H4 (cell line): Measurements from ENCODE around the gene CYP2U1. TPM values are rescaled to one million over a fixed set of nuclear protein-coding genes. Genes with fewer than 3 reads are reported as not detected.
"Not testable (repeated sequence)": the region's sequence is repeated elsewhere in the genome, so short reads cannot be mapped to it uniquely, and the experiment has no call there.

Source experiments
- DNase-seq: peaks from one replicate; pipeline ENCODE4 v3.0.0-alpha.2; 2015; ENCODE audit warnings: low spot score
- total RNA-seq: library from RNA; depleted of rRNA; stranded (reverse); fragments of >200 nt; shearing (Covaris generic); gene quantifications from 2 replicates; pipeline ENCODE4 v1.2.3, GENCODE V29; 2014

CYP2U1 gene
- total RNA-seq, 1 experiment from 2014 or later: 8.5 TPM

DNA sequence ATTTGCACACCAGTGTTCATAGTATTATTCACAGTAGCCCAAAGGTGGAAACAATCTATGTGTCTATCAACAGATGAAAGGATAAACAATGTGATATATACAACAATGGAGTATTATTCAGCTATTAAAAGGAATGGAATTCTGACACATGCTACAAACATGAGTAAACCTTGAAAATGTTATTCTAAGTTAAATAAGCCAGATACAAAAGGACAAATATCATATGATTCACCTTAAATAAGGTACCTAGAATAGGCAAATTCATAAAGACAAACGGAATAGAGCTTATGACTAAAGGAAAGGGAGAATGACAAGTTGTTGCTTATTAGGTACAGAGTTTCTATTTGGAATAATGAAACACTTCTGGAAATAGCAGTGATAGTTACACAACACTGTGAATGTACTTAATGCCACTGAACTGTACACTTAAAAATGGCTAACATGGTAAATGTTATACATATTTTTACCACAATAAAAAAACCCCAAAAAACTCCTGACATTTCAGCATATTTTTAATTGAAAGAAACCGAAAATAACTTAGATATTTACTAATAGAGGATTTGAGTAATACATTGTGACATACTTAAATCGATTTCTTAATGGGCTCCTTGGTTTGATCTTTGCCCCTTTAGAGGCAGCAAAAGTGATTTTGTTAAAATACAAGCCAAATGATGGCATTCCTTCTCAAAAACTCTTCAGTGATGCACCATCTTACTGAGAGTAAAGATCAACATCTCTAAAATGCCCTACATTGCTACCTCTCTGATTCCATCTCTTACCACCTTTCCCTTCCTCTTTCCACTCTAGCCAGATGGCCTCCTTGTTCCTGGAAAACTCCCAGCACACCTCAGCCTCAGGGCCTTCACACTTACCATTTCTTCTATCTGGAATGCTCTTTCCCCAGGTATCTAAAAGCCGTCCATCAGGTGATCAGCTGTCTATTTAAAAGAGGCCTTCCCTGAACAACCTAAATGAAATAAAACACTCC is 8.6 kb upstream of the CYP2U1 start:
- no peak for DNase-seq

DNA sequence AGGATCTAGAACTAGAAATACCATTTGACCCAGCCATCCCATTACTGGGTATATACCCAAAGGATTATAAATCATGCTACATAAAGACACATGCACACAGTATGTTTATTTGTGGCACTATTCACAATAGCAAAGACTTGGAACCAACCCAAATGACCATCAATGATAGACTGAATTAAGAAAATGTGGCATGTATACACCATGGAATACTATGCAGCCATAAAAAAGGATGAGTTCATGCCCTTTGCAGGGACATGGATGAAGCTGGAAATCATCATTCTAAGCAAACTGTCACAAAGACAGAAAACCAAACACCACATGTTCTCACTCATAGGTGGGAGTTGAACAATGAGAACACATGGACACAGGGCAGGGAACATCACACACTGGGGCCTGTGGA is 5.6 kb upstream of the CYP2U1 start:
- not testable (repeated sequence) for DNase-seq

DNA sequence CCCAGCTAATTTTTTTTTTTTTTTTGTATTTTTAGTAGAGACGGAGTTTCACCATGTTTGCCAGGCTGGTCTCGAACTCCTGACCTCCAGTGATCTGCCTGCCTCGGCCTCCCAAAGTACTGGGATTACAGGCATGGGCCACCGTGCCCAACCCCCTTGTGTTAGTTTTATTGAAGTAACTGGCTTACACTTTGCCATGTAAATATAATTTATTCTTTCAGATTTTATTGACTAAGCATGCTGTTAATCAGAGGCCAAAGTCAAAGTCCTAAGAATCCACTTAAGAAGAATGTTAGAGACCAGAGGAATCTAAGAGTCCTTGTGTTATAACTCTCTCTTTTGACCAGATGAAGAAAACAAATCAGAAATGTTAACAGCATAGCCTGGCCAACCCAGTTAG is 4.5 kb upstream of the CYP2U1 start:
- not testable (repeated sequence) for DNase-seq

DNA sequence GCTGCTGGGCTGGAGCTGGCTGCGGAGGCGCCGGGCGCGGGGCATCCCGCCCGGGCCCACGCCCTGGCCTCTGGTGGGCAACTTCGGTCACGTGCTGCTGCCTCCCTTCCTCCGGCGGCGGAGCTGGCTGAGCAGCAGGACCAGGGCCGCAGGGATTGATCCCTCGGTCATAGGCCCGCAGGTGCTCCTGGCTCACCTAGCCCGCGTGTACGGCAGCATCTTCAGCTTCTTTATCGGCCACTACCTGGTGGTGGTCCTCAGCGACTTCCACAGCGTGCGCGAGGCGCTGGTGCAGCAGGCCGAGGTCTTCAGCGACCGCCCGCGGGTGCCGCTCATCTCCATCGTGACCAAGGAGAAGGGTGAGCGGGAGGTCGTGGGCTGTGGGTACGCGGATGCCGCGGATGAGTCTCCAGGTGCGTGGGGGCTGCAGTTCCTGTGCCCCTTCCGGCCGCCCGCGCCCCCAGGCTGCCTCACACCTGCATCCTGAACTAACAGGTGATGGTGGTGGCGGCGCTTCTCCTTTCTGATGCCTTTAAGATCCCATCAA is 499 bp downstream of the CYP2U1 start:
- DNase-seq: no peak

DNA sequence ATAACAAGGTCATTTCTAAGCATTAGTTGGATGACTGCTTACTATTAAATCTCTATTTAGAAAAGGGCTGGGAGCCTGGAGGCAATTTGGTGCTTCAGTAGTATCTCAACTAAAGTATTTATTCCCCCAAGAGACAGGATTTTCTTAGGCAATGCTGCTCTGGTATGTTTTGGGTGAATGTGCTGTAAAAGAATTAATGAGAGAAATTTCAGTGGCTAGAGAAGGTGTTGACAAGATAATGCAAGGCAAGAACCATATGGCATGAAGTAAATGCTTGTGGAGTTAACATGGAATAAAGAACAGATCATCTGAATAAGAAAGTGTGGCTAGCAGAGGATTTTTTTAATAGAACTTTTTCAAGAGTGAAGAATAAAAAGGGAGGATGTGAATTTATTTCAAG is 3.9 kb downstream of the CYP2U1 start:
- DNase-seq: no peak

DNA sequence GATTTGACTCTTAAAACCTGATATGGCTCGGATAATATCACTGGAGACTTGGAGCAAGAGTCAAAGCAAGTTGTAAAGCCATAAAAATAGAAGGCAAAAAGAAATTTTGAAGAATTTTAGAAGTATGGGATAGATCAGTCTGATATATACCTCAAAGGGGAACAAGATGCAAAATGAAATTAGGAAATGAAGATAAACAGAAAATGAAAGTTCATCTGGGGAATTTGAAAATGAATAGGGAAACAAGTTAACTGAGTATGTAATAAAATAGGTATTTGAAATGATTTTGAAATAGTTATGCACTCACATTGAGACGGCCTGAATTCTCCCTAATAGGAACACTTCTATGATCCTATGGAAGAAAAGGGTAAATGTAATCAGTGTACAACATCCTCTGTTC is 5.7 kb downstream of the CYP2U1 start:
- no peak for DNase-seq

DNA sequence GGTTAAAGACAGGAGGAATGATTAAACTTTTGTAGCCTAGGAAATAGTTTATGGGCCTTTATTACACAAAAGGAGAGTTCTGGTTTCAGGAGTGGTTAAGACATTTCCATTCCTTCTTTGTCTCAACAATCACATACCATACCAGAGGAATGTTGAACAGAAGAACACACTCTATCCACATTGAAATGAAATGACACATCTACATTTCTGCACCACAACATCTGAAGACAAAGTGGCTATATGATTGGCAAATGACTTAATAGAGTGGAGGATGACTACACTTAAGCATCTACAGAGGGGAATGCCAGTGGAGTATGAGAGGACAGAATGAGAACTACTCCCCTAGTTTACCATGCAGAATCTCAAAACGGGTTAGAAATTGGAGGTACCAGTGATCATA is 8.0 kb downstream of the CYP2U1 start:
- no peak for DNase-seq

DNA sequence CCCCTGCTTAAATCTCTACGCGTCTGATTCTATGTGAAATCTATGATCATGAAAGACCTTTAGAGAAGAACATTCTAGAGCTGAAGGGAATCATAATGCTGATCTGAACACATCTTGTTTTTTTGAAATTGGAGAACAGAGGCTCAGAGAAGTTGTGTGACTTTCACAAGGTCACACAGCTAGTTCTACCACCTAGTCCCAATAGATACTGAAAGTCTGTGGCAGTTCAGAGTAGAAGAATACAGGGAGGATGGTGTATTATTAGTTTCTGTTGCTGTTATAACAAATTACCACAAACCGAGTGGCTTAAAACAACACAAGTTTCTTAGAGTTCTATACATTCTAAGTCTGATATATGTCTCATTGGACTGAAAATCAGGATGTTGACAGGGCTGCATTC is 14.5 kb downstream of the CYP2U1 start:
- DNase-seq: no peak

DNA sequence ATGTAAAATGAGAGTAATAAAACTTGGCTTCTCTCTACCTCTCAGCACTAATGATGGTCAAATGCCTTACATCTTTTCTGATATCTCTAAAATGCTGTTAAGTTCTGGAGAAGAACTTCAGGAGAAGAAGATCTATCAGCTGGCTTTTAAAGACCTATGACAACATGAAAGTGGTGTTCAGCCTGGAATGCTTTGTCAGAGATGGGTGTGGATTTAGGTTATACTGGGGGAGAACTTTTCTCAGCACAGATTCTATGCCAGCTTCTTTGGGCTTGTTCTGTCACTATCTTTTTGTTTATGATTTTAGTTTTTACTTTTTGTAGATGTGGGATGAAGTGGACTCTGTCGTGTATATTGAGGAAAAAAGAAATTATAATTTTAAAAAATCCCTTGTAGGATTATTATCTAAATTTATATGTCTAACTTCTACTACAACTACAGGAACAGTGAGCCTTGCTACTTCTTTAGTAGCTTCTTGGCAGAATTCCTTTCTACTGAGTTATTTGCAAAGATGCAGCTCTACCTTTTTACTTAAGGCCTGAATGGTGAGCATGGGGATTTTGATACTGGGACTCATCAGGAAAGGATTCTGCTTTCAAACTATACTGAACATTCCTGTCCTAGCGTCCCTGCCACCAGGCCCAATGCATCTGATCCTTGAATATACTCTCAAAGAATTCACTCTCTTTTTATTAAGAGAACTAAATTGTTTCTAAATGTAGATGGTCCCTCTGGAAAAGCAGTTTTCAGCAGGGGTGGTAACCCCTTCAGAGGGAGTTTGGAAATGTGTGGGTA is 19.6 kb downstream of the CYP2U1 start:
- DNase-seq: no peak

DNA sequence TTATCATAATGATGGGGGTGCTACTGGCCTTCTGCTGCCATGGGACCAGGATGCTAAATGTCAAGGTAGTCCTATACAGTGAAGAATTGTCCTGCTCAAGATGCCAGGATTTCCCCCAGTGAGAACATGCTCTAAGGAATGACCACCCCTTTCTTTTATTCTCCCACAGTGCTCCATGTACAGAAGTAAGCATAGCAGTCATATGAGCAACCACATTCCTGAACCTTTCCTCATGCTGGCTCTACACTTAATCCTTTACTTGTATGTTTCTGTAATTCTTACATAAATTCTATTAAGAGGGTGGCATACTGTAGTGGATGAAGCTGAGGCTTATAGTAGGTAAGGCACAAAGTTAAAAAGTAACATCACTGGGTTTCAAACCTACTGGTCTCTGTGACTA is 20.2 kb downstream of the CYP2U1 start:
- DNase-seq: no peak

DNA sequence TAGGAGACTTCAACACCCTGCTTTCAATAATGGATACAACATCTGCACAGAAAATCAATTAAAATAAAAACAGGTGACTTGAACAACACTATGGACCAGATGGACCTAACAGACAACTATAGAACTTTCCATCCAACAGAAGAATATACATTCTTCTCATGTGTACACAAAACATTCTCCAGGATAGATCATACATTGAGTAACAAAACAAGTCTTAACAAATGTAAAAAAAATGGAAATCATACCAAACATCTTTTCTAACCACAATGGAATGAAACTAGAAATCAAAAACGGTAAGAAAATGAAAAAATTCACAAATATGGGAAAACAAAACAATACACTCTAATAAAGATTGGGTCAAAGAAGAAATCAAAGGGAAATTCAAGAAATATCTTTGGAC is 24.7 kb downstream of the CYP2U1 start:
- no peak for DNase-seq

DNA sequence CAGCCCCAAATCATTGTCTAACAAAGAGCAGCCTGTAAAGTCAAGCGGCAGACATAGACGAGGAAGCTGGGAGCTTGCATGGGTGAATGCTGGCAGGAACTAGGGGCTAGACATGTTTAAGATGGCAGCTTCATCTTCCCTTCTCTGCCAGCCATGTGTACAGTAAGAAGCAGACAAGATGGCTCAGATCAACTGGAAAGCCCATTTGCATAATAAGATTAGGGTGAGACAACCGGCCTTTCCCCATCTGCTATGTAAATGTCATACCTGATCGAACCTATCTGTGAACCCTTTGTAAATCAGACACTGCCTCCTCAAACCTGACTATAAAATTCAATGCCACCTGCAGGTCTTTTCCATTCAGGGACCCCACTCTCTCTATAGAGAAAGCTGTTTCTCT is 35.6 kb downstream of the CYP2U1 start:
- DNase-seq: no peak

DNA sequence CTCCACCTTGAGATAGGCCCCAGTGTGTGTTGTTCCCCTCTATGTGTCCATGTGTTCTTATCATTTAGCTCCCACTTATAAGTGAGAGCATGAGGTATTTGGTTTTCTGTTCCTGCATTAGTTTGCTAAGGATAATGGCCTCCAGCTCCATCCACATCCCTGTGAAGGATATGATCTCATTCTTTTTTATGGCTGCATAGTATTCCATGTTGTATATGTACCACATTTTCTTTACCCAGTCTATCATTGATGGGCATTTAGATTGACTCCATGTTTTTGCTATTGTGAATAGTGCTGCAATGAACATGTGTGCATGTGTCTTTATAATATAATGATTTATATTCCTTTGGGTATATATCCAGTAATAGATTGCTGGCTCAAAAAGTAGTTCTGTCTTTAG is 36.2 kb downstream of the CYP2U1 start:
- not testable (repeated sequence) for DNase-seq

DNA sequence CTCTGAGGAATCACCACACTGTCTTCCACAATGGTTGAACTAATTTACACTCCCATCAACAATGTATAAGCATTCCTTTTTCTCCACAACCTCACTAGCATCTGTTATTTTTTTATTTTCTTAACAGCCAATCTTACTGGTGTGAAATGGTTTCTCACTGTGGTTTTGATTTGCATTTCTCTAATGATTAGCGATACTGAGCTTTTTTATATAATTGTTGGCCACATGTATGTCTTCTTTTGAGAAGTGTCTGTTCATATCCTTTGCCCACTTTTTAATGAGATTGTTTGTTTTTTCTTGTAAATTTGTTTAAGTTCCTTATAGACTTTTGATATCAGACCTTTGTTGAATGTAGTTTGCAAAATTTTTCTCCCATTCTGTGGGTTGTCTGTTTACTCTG is 36.6 kb downstream of the CYP2U1 start:
- not testable (repeated sequence) for DNase-seq

DNA sequence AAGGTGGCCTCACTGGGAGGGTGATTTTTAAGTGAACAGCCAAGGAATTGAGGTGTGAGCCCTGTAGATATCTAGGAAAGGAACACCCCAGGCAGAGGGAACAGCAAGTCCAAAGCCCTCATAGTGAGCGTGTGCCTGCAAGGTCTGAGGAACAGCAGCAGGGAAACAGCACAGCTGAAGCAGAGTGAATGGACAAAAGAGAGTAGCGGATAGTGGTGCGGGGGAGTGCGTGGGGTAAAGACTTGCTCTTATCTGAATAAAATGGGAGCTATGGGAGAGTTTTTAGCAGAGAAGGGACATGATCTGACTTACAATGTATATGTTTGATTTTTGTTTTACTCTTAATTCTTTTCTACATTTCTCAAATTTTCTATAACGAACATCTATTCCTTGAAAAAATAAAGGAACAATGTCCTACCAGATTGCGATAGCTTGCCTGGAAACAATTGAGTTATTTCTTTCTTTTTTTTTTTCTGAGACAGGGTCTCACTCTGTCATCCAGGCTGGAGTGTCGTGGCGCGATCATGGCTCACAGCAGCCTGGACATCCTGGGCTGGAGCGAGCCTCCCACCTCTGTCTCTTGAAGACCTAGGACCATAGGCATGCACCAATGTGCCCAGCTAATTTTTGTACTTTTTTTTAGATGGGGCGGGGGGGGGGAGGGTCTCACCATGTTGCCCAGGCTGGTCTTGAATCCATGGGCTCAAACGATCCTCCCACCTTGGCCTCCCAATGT is 38.9 kb downstream of the CYP2U1 start:
- DNase-seq: no peak

DNA sequence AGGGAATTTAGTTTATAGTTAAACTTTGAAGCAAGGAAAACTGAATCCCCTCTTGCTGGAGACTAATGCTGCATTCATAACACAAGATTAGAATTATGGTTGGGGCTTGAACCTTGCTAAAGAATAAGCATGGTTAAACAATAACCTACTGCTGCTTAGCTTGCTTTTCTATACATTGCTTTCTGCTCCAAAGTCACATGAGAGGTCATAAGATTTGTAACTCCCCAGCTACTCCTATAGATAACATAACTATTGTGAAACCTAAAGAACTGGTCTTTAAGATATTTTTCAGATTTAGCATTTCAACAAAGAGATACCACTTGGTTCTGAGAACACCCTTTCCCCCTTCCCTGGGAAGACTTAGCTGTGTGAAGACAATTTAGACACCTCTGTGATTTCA is 41.3 kb downstream of the CYP2U1 start:
- no peak for DNase-seq

DNA sequence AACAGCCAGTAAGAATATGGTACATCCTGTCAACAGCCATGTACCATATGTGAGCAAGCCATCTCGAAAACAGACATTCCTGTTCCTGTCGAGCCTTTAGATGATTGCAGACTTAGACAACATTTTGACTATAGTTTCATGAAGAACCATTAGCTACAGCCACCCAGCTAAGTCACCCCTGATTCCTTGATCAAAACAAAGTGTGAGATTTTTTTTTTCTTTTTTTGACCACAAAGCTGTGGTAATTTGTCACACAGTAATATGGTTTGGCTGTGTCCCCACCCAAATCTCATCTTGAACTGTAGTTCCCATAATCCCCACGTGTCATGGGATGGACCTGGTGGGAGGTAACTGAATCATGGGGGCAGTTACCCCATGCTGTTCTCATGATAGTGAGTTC is 43.2 kb downstream of the CYP2U1 start:
- no peak for DNase-seq

DNA sequence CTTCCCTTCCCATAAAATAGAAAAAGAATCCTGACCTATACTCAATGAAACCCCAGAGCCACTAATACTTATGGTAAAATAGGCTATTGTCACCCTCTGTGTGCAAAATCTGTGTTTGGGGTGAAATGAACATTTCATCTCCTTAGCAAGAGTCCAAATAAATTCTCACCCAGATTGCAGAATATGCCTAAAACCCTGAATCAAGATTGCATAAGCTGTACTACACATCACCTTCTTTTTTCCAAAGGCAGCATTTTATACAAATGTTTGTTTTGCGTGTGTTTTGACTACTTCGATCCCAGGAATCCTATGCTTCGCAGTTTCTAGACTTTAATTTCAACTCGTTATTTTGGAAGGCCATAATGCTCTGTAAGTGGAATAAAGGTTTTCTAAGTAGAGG is 46.1 kb downstream of the CYP2U1 start:
- no peak for DNase-seq

DNA sequence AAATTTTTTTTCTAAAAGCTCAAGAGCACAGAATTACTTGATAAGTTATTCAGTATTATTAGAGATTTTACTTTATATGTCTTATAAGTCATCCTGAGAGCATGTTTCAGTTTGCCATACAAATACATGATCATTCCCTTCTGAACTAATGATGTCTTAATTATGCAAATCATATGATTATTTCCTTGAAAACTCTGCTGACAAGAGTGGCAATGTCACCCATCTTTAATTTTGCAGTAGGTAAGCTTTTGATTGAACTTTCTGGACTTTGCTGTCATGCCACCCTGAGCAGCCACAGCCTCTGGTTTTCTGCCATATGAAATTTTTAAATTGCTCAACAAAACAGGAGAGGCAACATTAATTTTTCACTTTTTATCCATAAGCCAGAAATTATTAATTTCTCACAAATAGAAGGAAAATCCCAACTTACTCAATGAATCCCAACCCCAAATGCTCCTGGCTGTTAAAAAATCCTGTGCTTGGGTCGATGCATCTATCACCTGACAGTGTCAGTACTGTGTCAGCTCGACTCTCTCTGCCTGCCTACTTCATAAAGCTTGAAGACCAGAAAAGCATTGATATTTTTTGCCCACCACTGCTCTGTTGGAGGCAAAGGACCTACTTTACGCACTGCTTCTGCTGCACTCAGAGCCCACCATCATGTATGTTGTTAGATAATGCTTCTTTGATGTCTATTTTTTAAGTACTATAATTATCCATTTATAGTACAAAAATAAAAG is 46.8 kb downstream of the CYP2U1 start:
- DNase-seq: no peak

DNA sequence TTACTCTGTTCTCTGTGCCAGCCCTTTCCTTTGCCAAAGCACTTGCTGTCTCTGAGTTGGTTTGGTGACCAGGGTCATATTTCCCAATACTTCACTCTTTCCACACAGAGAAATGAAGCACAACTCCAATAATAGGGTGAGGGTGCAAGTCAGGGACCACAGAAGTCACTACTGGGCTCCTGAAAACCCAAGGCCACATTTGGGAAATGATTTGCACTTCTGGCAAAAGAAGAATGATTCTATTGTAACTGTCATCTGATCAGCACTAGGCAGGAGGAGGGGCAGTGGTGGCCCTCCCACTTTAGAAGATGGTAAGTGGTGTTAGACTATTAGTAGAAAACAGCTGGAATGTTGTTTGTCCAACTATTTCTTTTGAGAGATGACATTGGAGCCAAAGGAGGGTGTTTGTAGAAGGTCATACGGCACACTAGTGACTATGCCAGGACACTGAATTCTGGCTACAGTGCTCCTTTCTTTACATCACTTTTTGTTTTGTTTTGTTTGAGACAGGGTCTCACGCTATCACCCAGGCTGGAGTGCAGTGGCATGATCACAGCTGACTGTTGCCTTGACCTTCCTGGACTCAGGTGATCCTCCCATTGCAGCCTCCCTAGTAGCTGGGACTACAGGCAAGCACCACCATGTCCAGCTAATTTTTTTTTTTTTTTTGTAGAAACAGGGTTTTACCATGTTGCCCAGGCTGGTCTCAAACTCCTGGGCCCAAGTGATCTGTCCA is 47.5 kb downstream of the CYP2U1 start:
- no peak for DNase-seq
